ENCODE measurements around the gene S100G.
"Not testable (repeated sequence)": the region's sequence is repeated elsewhere in the genome, so short reads cannot be mapped to it uniquely, and the experiment has no call there.

S100G gene, protein sequence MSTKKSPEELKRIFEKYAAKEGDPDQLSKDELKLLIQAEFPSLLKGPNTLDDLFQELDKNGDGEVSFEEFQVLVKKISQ

GRCh38 chrX:16649858-16650257, at the start of gene S100G:
Gene S100G, plus strand, starts transcription at chrX:16650158. Its CDS starts 849 bp downstream, at chrX:16651007.
- FAIRE-seq, result no peak

DNA sequence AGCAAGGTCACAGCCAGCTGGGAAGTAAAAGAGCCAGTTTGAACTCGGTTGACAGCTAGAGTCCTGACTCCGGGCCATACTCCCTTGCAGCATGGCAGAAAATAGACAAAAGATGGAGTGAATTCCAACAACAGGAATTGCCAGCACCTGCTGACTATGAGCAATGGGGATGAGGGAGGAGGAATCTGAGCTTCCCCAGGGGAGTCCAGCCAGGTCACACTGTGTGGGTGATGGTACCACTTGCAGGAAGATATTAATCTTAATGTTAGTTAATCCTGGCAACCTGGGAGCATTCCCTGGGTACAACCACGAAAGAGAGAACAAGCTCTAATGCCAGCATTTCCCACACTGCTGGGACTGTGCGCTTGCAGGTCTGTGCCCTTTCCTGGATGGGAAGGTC, 48.1 kb upstream of the S100G start:
- no peak for FAIRE-seq

- not testable (repeated sequence) for FAIRE-seq
Observed at GRCh38 chrX:16603235-16603634, 46.7 kb upstream of the S100G start.

- FAIRE-seq, result no peak
Observed at GRCh38 chrX:16603822-16604221, 46.1 kb upstream of the S100G start.

DNA sequence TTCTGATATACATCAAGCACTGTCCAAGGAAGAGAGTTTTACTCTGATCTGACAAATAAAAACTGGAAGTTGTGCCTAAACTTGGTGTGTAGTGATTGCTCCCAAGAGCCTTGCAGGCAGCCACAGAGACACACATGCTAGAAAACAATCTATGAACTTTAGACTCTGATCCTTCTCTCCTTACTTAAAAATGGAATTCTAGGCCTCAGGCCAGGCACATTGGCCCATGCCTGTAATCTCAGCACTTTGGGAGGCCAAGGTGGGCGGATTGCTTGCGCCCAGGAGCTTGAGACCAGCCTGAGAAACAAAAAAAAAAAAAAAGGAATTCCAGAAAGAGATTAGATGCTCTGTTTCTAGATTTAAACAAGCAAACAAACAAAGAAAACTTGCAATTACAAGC, 45.6 kb upstream of the S100G start:
- no peak for FAIRE-seq

DNA sequence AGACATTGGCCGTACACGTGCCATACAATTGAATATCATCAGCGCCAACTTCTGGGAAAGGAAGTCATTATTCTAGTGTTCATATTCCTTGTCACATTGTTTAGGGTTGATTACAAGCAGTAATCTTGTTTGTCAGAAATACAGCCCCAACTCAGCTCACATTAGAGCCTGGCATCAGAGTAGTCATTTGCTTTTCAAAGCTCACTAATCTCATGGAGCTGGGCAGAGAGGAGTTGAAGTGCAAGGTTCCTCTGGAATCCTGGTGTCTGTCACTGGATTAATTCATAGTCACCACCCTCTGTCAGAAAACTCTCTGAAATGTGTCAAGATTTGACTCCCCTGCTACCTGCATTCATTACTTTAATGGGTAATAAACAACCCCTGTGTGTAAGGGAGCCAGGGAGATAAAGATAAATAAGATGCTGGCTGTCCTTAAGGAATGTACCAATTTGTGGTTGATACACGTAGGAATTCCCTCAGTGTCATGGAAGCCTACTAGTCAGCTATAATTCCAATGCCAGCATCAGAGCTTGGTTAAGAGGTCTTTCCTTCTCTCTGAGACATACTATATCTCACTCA, 43.7 kb upstream of the S100G start:
- no peak for FAIRE-seq

DNA sequence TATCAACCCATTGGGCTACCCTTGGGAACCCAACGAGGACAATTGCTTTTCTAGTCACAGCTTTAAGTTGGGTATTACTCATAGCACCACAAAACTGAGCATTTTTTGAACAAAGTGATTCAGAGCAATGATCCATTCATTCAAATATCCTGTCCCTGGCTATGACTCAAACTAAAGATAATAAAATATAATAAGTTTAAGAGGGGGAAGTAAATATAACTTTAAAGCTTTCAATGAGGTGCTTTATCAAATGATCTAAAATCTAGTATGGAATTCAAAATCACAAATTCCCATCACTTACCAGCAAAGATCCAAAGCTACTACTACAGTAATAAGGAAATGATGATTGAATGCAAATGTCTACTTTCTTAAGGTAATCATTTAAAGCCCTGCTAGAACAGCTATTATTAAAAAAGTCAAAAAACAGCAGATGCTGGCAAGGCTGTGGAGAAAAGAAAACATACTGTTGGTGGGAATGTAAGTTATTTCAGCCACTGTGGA, 39.8 kb upstream of the S100G start:
- no peak for FAIRE-seq

- not testable (repeated sequence) for FAIRE-seq
Observed at GRCh38 chrX:16610654-16611053, 39.3 kb upstream of the S100G start.

- no peak for FAIRE-seq
Observed at GRCh38 chrX:16612257-16612897, 37.6 kb upstream of the S100G start.

DNA sequence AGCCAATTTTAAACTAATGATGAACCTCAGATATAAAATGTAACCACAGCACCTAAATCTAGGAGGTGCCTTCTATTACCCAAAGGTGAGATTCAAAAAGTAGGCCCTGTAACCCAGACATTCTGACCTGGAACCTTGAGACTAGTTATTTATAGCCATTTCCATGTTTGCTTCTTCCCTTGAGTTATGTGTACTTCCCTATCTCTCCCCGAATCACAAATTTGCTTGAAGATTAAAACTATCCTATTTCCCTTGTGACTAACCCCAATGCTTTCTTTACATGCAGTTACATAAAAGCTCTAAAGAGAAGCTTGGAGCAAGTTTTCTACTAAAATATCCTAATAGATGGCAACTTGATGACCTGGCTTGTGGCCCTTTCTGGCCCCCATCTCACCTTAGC, 32.6 kb upstream of the S100G start:
- no peak for FAIRE-seq

GRCh38 chrX:16618422-16618821, 31.5 kb upstream of the S100G start:
- FAIRE-seq, result no peak

DNA sequence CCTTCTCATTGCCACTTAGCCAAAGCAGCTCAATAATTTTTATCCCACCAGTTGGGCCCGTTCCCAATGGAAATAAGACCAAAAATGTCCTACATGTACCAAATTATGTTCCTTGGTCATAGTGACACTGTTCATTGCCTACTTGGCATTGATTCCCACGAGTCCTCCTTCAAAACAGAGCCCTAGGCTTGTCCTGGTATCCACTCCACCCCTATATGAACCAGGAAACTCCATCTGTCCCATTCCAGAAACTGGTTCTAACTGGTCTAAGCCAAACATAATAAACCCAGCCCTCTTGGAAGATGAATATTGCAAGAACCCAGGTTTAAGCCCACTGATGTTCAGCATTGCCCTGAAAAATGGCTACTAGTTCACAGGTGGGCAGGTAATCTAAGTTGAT, 30.9 kb upstream of the S100G start:
- no peak for FAIRE-seq

DNA sequence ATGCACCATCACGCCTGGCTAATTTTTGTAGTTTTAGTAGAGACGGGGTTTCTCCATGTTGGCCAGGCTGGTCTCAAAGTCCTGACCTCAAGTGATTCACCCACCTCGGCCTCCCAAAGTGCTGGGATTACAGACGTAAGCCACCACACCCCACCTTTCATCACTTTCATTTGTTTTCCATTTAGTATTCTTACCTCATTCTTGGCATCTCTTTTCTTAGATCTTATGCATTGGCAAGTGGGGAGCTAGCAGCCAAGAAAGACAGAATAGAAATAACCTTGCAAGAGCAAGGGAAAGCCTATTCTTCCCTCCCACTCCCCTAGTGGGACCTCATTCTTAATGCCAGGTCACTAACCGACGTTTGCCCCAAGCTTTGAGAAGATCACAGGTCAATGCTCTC, 21.4 kb upstream of the S100G start:
- FAIRE-seq, result not testable (repeated sequence)

- no peak for FAIRE-seq
Observed at GRCh38 chrX:16628946-16629595, 20.9 kb upstream of the S100G start.

- no peak for FAIRE-seq
Observed at GRCh38 chrX:16629909-16630308, 20.0 kb upstream of the S100G start.

- no peak for FAIRE-seq
Observed at GRCh38 chrX:16633754-16634153, 16.2 kb upstream of the S100G start.

- no peak for FAIRE-seq
Observed at GRCh38 chrX:16635040-16635439, 14.9 kb upstream of the S100G start.

DNA sequence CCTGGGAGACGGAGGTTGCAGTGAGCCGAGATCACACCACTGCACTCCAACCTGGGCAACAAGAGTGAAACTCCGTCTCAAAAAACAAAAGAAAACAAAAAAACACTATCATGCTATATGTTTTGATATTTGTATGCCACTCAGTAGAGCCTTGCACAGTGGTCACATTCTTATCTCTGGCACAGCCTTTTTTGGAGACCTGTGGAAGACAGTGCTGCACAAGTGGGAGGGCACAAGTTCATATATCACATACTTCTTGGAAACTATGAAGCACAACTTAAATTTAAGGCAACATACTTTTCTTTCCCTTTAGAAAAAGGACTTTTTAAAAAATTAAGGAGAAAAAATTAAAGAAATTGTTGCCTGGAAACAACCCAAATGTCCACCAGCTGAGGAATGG, 14.4 kb upstream of the S100G start:
- no peak for FAIRE-seq

DNA sequence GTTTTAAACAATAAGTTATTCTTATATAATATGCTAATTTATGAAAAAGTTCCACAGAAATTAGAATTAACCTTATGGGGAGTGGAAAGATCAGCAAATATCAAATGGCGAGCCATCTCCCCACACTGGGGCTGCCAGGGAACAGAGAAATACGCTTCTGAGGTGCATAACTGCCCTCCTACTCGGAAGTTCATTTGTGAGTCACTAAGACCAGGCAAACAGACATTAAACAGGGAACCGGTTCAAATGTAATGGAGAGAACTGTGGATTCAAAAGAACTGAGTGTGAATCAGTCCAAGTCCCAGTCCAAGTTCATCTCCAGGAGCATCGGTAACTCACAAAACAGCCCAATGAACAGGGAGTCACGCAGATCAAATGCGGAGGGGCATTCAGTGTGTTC, 11.4 kb upstream of the S100G start:
- FAIRE-seq, result no peak

GRCh38 chrX:16639966-16640365, 10.0 kb upstream of the S100G start:
- FAIRE-seq, result no peak

- no peak for FAIRE-seq
Observed at GRCh38 chrX:16640823-16641222, 9.1 kb upstream of the S100G start.

GRCh38 chrX:16643176-16643575, 6.8 kb upstream of the S100G start:
- no peak for FAIRE-seq

DNA sequence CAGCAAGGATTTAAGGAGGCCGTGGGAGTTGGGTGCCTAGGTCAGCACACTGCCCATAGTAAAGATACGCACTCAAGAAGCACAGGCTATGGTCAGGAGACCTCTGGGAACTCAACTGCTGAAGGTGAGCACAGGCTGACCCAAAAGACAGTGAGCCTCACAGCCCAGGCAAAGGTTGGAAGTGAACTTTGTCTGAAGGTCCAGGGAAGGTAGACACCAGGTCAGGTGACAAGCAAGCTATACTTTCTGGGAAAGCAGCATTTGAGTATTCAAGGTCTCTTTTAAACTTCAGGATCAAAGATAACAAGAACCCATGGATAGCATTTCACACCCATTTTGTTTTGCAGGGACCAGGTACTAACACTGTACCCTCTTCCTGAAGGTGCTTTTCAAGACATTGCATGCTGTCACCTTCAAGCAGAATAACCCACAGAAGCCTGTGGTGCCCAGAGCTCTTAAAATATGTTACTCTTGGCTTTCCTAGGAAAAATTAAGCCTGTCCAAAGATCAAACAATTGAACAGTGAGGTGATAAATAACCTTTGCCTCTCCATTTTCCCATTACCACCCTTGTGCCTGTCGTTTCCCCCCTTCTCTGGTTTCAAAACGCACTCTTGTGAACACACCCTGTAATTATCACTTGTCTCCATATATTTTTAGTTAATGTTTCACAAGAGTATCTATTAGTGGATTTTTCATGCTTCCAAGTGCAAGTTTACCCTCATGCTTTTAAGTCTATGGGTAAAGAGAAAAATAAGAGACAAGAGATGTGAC, 3.4 kb upstream of the S100G start:
- no peak for FAIRE-seq

Measured in TTC549 (cell line).